Measurements from ENCODE around the gene RABGAP1.

RABGAP1 gene

DNA sequence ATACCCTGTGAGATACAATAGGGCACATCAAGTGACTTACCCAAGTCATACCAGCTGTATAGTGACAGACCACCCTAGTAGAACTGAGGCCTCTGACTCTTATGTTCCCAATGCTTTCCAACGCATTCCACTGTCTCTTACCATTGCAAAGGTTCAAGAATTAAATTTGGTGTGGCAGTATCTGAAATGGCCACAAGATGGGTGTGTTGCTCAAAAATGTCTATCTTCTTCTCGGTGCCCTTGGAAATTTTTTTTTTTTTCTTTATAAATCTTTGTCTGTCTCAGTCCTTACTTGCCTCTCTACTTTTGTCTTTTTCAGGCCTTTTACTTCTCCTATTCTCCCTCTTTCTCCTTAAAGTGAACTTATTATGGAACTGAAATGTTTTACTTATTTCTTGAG lies 141.0 kb downstream of the RABGAP1 start:
- no peak for DNase-seq (ENCODE audit: low read depth, low spot score)

DNA sequence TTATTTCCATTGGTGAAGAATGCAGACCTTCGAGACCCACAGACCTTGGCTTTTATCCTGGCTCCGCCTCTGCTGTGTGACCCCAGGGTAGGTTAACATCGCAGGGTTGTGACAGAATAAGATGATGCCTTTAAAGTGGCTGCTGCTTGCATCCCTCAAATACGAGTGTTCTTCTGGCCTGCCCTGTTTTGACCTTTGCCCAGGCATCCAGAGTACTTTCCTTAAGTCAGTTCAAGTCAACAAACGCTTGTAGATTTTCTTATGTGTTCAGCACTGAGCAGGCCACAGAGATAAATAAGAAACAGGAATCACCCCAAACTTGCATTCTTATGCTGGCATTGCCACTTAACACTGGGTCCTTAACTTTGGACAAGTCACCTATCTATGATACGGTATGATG lies 142.9 kb downstream of the RABGAP1 start:
- DNase-seq (ENCODE audit: low read depth, low spot score), result no peak

- no peak for DNase-seq (ENCODE audit: low read depth, low spot score)
These were observed 143.4 kb downstream of the RABGAP1 start for GRCh38 chr9:123084256-123084655.

GRCh38 chr9:123085916-123086315 lies 145.1 kb downstream of the RABGAP1 start:
- DNase-seq (ENCODE audit: low read depth, low spot score), result no peak

GRCh38 chr9:123087359-123087888 lies 146.6 kb downstream of the RABGAP1 start:
- no peak for DNase-seq (ENCODE audit: low read depth, low spot score)

DNA sequence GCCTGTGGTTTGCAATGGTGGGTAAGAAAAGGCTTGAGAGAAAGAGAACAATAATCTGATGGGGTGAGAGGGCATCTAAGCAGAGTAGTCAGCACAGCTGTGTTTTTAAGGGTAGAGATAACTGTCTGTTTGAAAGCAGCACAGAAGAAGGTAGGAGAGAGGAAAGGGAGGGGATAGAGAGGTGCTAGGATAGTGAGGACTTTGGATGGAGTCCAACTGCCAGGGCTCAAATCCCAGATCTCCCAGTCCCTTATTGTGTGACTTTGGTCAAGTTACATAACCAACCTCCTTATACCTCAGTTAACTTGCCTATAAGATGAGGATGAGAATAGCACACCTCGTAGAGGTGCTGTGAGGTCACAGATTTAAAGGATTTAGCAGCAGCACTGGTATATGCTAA lies 148.2 kb downstream of the RABGAP1 start:
- DNase-seq (ENCODE audit: low read depth, low spot score), result no peak

GRCh38 chr9:123089790-123090189 lies 149.0 kb downstream of the RABGAP1 start:
- no peak for DNase-seq (ENCODE audit: low read depth, low spot score)

- no peak for DNase-seq (ENCODE audit: low read depth, low spot score)
These were observed 149.5 kb downstream of the RABGAP1 start for GRCh38 chr9:123090198-123090896.

- no peak for DNase-seq (ENCODE audit: low read depth, low spot score)
These were observed 150.1 kb downstream of the RABGAP1 start for GRCh38 chr9:123090956-123091355.

DNA sequence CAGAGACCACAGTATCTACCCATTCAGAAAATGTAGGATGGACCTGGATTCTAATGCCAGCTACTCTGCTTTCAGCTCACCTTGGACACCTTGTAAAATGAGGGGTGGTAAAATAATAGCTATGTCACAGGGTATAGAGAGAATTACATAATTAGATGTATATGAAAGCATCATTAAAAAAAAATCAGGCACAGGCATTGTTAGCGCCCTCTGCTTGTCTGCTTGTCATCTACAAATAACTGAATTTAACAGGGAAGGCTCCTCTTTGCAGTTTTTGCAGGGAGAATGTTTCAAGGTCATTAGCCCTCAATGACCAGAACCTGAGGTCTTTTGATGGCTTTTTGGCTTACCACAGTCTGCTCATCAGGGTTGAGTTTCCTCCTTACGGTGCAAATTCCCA lies 150.6 kb downstream of the RABGAP1 start:
- no peak for DNase-seq (ENCODE audit: low read depth, low spot score)

- no peak for DNase-seq (ENCODE audit: low read depth, low spot score)
These were observed 152.3 kb downstream of the RABGAP1 start for GRCh38 chr9:123093141-123093540.

GRCh38 chr9:123096987-123097386 lies 156.2 kb downstream of the RABGAP1 start:
- DNase-seq (ENCODE audit: low read depth, low spot score), result no peak

GRCh38 chr9:123097430-123098095 lies 156.7 kb downstream of the RABGAP1 start:
- DNase-seq (ENCODE audit: low read depth, low spot score), result no peak

GRCh38 chr9:123098096-123098459 lies 157.3 kb downstream of the RABGAP1 start:
- no peak for DNase-seq (ENCODE audit: low read depth, low spot score)

GRCh38 chr9:123099042-123099441 lies 158.2 kb downstream of the RABGAP1 start:
- no peak for DNase-seq (ENCODE audit: low read depth, low spot score)

DNA sequence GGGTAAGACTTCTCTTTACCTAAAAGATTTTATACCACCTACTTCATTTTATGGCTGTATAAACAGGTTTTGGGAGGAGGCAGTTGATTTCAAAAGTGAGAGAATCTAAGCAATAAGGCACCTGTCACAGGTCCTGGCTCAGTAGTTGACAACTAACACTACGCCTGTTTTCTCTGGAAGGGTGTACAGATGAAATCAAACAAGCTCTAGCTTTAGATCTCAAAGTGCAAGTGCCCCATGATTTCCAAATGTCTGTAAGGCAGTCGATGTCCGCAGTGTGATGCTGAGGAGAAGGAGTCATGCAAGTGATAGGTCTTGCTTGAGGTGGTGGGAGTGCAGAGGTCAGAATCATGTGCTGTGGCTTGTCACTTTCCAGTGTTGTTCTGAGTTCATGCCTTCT lies 158.7 kb downstream of the RABGAP1 start:
- DNase-seq (ENCODE audit: low read depth, low spot score), result no peak

DNA sequence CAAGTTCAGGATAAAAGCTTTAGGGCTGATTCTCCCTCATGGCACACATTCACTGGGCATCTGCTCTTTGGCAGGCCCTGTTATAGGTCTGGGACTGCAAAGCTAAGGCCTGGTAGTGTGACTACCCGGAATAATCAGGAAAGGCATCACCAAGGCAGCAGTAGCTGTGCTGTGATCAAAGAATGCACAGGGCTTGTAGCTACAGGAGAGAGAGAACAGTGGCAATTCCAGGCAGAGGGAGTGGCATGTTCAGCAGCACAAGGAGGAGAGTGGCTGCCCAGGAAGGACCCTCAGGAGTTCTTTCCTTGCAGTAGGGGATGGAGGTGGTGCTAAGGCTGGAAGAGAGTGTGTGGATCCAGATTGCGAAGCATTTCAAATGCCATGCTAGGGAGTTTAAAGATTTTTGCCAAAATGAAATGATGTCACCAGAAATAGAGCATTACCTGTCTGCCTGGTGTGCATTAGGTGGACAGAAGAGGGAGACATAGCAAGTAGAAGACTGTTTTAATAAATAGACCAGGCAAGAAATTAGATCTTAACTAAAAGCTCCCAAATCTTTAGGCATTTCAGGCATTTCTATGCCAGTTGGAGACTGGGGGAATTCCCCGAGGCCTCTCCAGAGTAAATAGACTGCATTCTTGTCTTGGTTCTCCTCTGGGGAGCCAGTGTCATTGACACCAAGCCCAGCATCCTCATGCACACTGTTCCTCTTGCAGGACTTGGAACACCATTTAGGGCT lies 161.7 kb downstream of the RABGAP1 start:
- no peak for DNase-seq (ENCODE audit: low read depth, low spot score)

GRCh38 chr9:123104807-123105206 lies 164.0 kb downstream of the RABGAP1 start:
- no peak for DNase-seq (ENCODE audit: low read depth, low spot score)

- DNase-seq (ENCODE audit: low read depth, low spot score), result no peak
These were observed 164.7 kb downstream of the RABGAP1 start for GRCh38 chr9:123105490-123105889.

DNA sequence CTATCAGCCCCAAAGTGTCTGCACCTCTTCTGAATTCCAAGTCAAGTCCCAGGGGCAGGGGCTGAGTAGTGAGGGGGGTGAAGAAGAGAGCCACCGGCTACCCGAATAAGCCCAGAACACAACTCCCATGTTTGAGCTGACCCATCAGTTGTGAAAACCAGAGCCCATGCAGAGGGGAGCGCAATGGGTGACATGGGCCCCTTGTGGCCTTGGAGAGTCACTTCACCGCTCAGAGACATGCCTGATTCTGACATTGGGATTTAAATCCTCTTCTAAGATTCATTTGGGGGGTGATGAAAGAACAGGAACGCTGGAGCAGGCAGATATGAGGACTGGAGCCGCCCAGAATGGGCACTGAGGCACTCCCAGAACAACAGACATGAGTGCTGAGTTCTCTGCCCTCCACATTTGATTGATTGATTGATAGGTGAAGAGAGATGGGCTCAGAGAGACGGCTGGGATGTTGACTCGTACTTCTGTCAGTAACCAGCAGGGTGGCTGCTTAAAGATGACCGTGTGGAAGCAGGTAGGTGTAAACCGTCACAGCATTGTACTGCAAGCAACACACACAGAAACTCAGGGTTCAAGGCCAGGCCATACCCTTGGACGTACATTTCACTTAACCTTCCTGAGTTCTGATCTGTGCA lies 166.9 kb downstream of the RABGAP1 start:
- no peak for DNase-seq (ENCODE audit: low read depth, low spot score)

GRCh38 chr9:123108976-123109375 lies 168.2 kb downstream of the RABGAP1 start:
- DNase-seq (ENCODE audit: low read depth, low spot score), result no peak

Measured in iPS DF 19.7 (cell line).